Esophagus muscularis mucosa (tissue), 3 donors: ENCODE data around the gene PHF2.

Experiments used
- CTCF ChIP-seq, 3 experiments: fragments of 200-600 bp in 2 of 3; fragments of 450-650 bp in 1 of 3; sonication (generic) in 2 of 3; IDR thresholded peaks; one replicate each; pipeline ENCODE4 v1.5.1; 2017 to 2019; ENCODE audit warnings: antibody characterized with exemption in 3 of 3, mild to moderate bottlenecking in 2 of 3, moderate library complexity in 1 of 3
- POLR2A ChIP-seq: fragments of 450-650 bp; IDR thresholded peaks from one replicate; pipeline ENCODE4 v1.6.1; 2017; ENCODE audit warnings: antibody characterized with exemption, moderate library complexity, mild to moderate bottlenecking, low read depth
- POLR2AphosphoS5 ChIP-seq, 2 donors: sonication (generic); formaldehyde crosslinking; IDR thresholded peaks; one replicate each; pipeline ENCODE4 v1.6.1; 2017; ENCODE audit warnings: antibody characterized with exemption in 2 of 2

DNA sequence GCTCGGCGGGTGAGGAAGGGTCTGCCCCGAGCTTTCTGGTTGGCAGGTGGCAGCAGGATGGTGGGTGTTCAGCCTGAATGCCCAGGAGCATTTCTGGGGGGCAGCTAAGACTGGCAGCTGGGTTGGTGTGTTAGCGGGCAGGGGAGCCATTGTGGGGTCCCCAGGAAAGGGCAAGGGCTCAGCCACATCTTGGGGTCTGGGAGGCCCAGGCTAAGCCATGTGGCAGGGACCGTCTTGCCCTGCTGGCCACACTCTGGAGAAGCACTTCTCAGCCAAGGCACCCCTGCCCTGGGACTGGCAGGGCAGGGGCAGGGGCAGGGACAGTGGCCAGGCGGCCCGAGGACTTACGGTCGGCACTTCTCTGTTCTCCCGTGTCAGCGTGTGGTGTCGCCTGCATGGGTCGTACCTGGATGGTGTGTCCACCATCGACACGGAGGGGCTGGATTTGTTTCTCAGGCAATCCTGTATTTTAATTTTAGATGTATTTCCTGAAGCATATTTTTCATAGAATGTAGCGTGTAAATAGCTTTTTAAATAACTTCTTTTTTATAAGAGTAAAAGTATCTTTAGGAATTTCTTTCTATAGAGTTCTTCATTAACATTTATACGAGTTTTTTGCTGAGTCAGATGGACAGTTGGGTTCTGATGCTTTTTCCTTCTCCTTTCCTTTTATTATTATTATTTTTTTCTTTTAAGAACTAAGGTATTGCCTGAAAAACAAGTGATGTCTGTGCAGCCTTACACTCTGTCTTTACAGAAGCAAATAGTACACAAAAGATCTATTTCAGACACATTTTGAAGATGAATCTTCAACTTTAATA, 102.0 kb downstream of the PHF2 start:
- TF ChIP-seq CTCF (IDR thresholded peaks at IDR 0.05) = no peak
- no peak for TF ChIP-seq POLR2A
- no peak for TF ChIP-seq POLR2AphosphoS5 (IDR thresholded peaks at IDR 0.05)
